ENCODE results near the gene PDE5A.

The PDE5A gene

GRCh38 chr4:119493419-119493818 is 135.2 kb downstream of the PDE5A start:
- H3K4me3 ChIP-seq (ENCODE audit: low read length), result no peak overlapping the region
- H3K27me3 ChIP-seq (ENCODE audit: control insufficient read depth, low read length), result no peaks in the 10 kb centered on the region
- no peak overlapping the region for H3K4me2 ChIP-seq (ENCODE audit: low read length)
- H3K79me2 ChIP-seq (ENCODE audit: control insufficient read depth, low read length), result no peaks in the 10 kb centered on the region
- no peaks in the 10 kb centered on the region for H3K9me3 ChIP-seq (ENCODE audit: control insufficient read depth, insufficient read depth, low read length)
- TF ChIP-seq EZH2phosphoT487 (IDR thresholded peaks at IDR 0.05; ENCODE audit: borderline replicate concordance, low read length), result no peak
- peak; percentile 34 for TF ChIP-seq CTCF (IDR thresholded peaks at IDR 0.05; ENCODE audit: low read depth, low read length, poor library complexity, severe bottlenecking)
- H3K4me1 ChIP-seq (ENCODE audit: control insufficient read depth, low read length), result no peaks in the 10 kb centered on the region
- H4K20me1 ChIP-seq (ENCODE audit: control insufficient read depth, insufficient read depth, low read depth, low read length), result no peaks in the 10 kb centered on the region
- no peak overlapping the region for H3K27ac ChIP-seq (ENCODE audit: low read depth, low read length)
- H3K9me2 ChIP-seq (replicated peaks; ENCODE audit: control insufficient read depth, low read length), result no peaks in the 10 kb centered on the region
- peaks cover 20% of the 10 kb centered on the region for H3K36me3 ChIP-seq (ENCODE audit: control insufficient read depth, low read length)
- no peaks in the 10 kb centered on the region for H3F3A ChIP-seq (ENCODE audit: control insufficient read depth, insufficient read depth)

- Histone ChIP-seq H4K20me1 (ENCODE audit: control insufficient read depth, insufficient read depth, low read depth, low read length) (no peaks in the 10 kb centered on the region), H3K4me2 (ENCODE audit: low read length) (no peak overlapping the region), H3K27ac (ENCODE audit: low read depth, low read length) (no peak overlapping the region), H3F3A (ENCODE audit: control insufficient read depth, insufficient read depth) (no peaks in the 10 kb centered on the region; the same call in 1 of the 2 replicates), H3K79me2 (ENCODE audit: control insufficient read depth, low read length) (no peaks in the 10 kb centered on the region), H3K4me1 (ENCODE audit: control insufficient read depth, low read length) (no peaks in the 10 kb centered on the region), H3K9me2 (replicated peaks; ENCODE audit: control insufficient read depth, low read length) (no peaks in the 10 kb centered on the region), H3K4me3 (ENCODE audit: low read length) (no peak overlapping the region), H3K9me3 (ENCODE audit: control insufficient read depth, insufficient read depth, low read length) (no peaks in the 10 kb centered on the region), H3K27me3 (ENCODE audit: control insufficient read depth, low read length) (no peaks in the 10 kb centered on the region), H3K36me3 (ENCODE audit: control insufficient read depth, low read length) (peaks cover 6% of the 10 kb centered on the region)
- peak; percentile 39 for TF ChIP-seq CTCF (IDR thresholded peaks at IDR 0.05; ENCODE audit: low read depth, low read length, poor library complexity, severe bottlenecking)
- no peak for TF ChIP-seq EZH2phosphoT487 (IDR thresholded peaks at IDR 0.05; ENCODE audit: borderline replicate concordance, low read length)
Observed at GRCh38 chr4:119490335-119490734, 138.3 kb downstream of the PDE5A start.

- no peaks in the 10 kb centered on the region for H3K9me3 ChIP-seq (ENCODE audit: control insufficient read depth, insufficient read depth, low read length)
- no peak overlapping the region for H3K27ac ChIP-seq (ENCODE audit: low read depth, low read length)
- H3K4me3 ChIP-seq (ENCODE audit: low read length), result no peak overlapping the region
- no peak for TF ChIP-seq EZH2phosphoT487 (IDR thresholded peaks at IDR 0.05; ENCODE audit: borderline replicate concordance, low read length)
- no peak for TF ChIP-seq CTCF (IDR thresholded peaks at IDR 0.05; ENCODE audit: low read depth, low read length, poor library complexity, severe bottlenecking)
- no peaks in the 10 kb centered on the region for H3K36me3 ChIP-seq (ENCODE audit: control insufficient read depth, low read length)
- H3K4me1 ChIP-seq (ENCODE audit: control insufficient read depth, low read length), result no peaks in the 10 kb centered on the region
- no peaks in the 10 kb centered on the region for H3K79me2 ChIP-seq (ENCODE audit: control insufficient read depth, low read length)
- no peaks in the 10 kb centered on the region; the same call in 1 of the 2 replicates for H3F3A ChIP-seq (ENCODE audit: control insufficient read depth, insufficient read depth)
- no peak overlapping the region for H3K4me2 ChIP-seq (ENCODE audit: low read length)
- H3K9me2 ChIP-seq (replicated peaks; ENCODE audit: control insufficient read depth, low read length), result no peaks in the 10 kb centered on the region
- H4K20me1 ChIP-seq (ENCODE audit: control insufficient read depth, insufficient read depth, low read depth, low read length), result no peaks in the 10 kb centered on the region
- no peaks in the 10 kb centered on the region for H3K27me3 ChIP-seq (ENCODE audit: control insufficient read depth, low read length)
Observed at GRCh38 chr4:119489305-119489704, 139.3 kb downstream of the PDE5A start.
